NOMO-1 treated with DMSO at 0.1 percent for 48 hours (cell line): Measurements from ENCODE around the gene DPP6.
"Not testable (repeated sequence)": the region's sequence is repeated elsewhere in the genome, so short reads cannot be mapped to it uniquely, and the experiment has no call there.

Experiments
- DNase-seq: peaks from one replicate; lab custom pipeline; 2025; ENCODE audit not compliant: unreplicated experiment; lab: John Stamatoyannopoulos, UW

The DPP6 gene

DNA sequence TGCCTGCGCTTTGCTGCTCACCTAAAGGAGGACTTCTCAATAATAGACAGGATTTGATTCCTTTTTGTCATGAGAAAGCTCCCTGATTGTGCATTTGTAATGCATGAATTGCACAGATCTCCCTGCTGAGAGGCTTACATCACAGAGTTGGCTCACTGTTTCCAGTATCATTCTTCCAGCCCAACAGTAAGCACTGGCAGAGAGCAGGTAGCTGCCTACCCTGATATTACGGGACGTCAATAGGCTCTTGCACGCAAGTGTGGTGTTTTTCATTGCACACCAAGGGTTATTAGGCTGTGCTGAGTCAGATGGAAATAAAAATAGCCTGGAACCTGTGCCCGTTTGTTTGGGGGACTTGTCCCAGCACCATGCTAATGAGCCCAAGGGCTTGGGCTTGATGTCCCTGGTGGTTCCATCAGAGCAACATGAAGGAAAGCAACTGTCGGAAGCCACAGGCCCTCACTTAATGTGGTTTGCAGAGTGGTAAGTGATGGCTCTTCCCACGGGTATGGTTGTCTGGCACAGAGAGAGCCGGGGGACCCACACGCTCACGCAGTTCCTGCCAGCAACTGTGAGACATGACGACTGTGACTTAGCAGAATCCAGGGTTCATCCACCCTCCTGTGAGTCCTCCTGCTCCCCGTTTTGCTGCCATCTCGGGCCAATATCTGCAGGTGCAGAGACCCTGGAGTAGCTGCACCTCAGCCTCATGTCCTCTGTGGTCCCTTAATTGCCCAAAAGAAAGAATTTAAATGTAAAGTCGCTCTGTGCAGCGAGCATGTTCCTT is 20.4 kb downstream of the DPP6 start:
- DNase-seq: not testable (repeated sequence)

DNA sequence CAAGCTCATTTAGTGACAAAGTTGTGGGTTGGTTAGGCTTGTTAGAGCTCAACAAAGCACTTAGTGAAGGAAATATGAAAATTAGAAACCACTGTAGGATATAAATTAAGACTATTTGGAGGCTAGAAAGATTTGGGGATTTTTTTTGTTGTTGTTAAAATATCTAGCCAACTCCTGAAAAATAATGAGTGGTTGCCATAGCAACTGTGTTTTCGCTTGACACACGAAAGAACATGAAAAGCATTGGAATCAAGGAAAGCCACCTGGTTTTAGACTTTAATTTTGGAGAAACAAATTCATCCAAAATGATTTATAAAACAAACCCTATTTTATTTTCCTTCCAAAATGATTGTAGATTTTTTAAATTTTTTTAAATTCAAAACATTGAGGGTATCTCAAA is 26.3 kb downstream of the DPP6 start:
- DNase-seq: not testable (repeated sequence)

GRCh38 chr7:154080249-154080648 is 28.1 kb downstream of the DPP6 start:
- DNase-seq: not testable (repeated sequence)

GRCh38 chr7:154087037-154087725 is 35.0 kb downstream of the DPP6 start:
- DNase-seq: not testable (repeated sequence)

DNA sequence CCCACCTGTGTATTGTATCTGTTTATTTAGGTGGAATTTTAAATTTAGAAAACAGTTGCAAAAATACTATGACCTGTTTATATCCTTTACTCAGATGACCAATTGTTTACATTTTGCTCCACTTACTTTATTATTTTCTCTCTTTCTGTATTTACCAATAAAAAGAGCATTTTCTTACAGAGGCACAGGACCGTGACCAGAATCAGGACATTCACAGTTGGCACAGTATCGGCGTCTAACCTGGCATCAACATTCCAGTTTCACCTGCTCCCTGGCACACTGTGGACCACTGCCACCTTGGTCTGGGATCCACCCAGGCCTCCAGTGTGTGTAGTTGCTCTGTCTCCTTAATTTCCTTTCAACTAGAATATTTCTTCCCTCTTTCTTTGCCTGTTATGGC is 39.9 kb downstream of the DPP6 start:
- DNase-seq: not testable (repeated sequence)

DNA sequence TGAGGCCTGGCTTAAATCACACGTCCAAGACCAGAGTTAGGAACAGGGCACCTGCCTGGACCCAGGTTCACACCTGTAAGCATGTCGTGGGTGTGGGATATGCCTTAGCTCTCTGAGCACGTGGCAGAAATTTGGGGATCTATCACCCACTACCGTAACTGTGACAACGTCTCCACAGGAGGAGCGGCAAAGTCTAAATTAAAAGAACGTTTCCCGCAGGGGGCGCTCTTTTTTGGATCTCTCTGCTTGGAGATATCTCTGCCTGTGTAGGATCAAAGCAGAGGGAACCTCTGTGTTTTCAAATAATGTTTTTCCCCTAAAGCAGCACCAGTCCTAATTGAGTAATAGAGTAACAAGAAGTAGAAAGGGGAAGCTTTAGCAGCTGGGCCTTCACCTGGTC is 43.0 kb downstream of the DPP6 start:
- not testable (repeated sequence) for DNase-seq

DNA sequence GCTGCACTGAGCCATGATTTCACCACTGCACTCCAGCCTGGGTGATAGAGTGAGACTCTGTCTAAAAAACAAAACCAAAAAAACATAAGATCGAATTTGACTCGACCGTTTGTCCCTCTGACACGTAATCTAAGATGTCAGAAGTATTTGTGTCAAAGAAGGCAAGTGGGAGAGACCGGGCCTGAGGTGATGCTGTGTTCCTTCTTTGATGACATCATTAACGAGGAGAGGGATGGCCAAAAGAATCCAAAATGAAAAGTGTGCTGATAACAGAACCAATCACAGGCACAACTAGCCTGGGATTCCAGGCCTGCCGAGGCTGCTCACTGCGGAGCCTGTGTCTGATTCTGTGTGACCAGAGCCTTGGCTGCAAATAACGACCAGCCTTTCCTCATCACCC is 52.9 kb downstream of the DPP6 start:
- DNase-seq: not testable (repeated sequence)

GRCh38 chr7:154109615-154110014 is 57.4 kb downstream of the DPP6 start:
- not testable (repeated sequence) for DNase-seq

DNA sequence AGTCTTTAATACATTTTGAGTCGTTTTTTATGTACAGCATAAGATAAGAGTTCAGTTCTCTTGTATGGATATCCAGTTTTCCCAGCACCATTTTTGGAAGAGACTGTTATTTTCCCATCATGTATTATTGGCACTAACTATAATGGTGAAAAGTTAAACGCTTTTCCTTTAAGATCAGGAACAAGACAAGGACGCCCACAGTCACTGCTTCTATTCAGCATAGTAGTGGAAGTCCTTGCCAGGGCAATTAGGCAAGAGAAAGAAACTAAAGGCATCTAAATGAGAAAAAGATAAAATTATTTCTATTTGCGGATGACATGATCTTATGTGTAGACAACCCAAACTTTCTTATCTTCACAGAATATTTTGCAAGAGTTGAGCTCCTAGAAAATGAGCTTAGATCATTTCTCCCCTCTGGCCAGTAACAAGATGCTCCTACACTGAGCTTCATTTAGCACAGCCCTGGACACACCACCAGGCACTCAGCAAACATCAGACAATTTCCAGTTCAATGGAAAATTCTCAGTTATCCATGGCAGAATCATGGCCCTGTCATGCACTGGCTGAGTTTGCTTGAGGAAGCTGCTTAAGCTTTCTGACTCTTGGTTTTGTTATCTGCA is 61.6 kb downstream of the DPP6 start:
- DNase-seq: not testable (repeated sequence)

- DNase-seq: not testable (repeated sequence)
These were observed 65.5 kb downstream of the DPP6 start for GRCh38 chr7:154117411-154118390.

DNA sequence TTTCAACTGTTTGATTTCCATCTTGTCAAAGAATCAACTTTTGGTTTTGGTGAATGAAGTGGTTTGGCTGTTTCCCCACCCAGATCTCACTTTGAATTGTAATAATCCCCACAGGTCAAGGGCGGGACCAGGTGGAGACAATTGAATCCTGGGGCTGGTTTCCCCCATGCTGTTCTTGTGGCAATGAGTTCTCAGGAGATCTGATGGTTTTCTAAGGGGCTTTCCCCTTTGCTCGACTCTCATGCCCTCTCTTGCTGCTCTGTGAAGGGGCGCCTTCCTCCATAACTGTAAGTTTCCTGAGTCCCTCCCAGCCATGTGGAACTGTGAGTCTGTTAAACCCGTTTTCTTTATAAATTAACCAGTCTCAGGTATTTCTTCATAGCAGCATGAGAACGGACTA is 68.6 kb downstream of the DPP6 start:
- DNase-seq: not testable (repeated sequence)

DNA sequence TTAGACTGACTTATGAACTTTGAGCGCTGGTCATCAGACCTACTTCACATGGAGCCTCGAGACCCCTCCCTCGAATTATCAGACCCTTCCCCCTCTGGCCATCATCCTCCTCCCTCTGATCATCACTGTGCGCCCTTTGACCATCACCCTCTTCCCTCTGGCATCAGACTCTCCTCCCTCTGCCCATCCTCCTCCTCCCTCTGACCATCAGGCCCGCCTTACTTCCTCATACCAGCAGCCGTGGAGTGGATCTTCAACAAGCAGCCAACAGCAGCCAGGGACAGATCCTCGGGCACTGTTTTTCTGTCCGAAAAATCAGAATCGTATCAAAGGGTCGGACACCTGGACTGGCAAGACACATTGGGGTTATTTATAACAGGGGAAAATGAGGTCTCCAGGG is 70.5 kb downstream of the DPP6 start:
- not testable (repeated sequence) for DNase-seq

DNA sequence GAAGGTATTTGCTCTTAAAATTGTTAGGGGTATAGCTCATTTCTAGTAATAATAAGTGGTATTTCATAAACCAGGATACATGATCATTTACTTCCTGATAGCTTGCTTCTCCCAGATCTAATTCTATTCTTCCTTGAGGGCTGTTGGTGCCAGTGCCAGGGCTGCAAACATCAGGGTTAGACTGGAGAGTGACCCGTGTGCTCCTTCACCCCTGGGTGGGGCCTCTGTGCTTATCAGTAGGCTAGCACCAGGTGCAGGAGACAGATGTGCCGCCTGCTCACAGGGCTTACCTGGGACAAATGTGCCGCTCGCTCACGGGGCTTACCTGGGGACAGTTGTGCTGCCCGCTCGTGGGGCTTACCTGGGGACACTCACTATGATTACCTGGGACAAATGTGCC is 71.2 kb downstream of the DPP6 start:
- DNase-seq: not testable (repeated sequence)

- DNase-seq: not testable (repeated sequence)
These were observed 76.9 kb downstream of the DPP6 start for GRCh38 chr7:154129142-154129541.

- not testable (repeated sequence) for DNase-seq
These were observed 80.4 kb downstream of the DPP6 start for GRCh38 chr7:154132617-154133016.

DNA sequence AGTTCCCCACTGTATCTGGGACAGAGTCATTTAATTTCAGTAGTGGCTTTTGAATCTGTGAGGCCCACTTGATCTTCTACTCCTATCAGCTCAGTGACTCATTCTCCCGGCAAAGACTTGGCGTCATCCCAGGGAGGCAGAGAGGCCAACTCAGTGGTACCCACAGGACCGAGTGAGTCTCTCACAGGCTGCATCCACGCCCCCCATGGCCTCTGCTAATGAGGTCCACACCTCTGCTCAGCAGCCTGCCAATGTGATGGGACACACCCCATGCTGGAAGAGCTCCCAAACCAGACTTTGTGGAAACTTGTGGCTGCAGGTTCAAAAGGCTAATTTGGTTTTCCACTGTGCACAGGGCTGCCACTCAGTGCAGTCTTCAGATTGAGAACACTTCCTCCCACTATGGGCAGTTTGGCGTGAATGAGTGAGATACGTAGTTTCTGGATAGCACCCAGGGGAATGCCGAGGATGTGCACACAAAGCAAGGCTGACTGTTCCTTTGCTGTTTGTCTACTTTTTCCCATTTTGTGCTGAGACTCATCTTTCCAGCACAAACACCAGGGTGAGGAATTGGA is 81.6 kb downstream of the DPP6 start:
- DNase-seq: not testable (repeated sequence)

GRCh38 chr7:154134698-154135097 is 82.5 kb downstream of the DPP6 start:
- DNase-seq: not testable (repeated sequence)

DNA sequence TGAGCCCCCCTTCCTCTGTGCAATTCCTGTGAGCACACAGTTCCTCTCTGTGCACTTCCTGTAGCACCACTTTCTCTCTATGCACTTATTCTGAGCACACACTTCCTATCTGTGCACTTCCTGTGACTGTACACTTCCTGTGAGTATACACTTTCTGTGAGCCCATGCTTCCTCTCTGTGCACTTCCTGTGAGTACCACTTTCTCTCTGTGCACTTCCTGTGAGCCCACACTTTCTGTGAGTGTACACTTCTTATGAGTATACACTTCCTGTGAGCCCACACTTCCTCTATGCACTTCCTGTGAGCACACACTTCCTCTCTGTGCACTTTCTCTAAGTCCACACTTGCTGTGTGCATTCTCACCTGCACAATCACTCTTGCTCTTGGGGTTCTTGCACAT is 83.4 kb downstream of the DPP6 start:
- not testable (repeated sequence) for DNase-seq

- not testable (repeated sequence) for DNase-seq
These were observed 93.9 kb downstream of the DPP6 start for GRCh38 chr7:154145922-154146706.

GRCh38 chr7:154146707-154147038 is 94.5 kb downstream of the DPP6 start:
- not testable (repeated sequence) for DNase-seq
